Activated naive CD8-positive, alpha-beta T cell treated with anti-CD3 and anti-CD28 coated beads for 36 hours (primary cell): ENCODE measurements around the gene PLA2G2D. TPM values are rescaled to one million over a fixed set of nuclear protein-coding genes. Genes with fewer than 3 reads are reported as not detected.
A peak's percentile ranks its signal among the peaks of the same experiment; 100 is the strongest.

Source experiments
- DNase-seq: peaks from one replicate; pipeline ENCODE4 v3.0.0; 2021
- H3K27ac Mint-ChIP-seq: one replicate; pipeline ENCODE4 v1.8.0; 2022; ENCODE audit warnings: mild to moderate bottlenecking, moderate library complexity, mixed read lengths
- H3K27me3 Mint-ChIP-seq: one replicate; pipeline ENCODE4 v1.8.0; 2022; ENCODE audit warnings: mild to moderate bottlenecking, mixed read lengths
- H3K36me3 Mint-ChIP-seq: one replicate; pipeline ENCODE4 v1.8.0; 2021; ENCODE audit warnings: mild to moderate bottlenecking, mixed read lengths
- H3K4me1 Mint-ChIP-seq: one replicate; pipeline ENCODE4 v1.8.0; 2021; ENCODE audit warnings: mixed read lengths
- H3K4me3 Mint-ChIP-seq: one replicate; pipeline ENCODE4 v1.8.0; 2022; ENCODE audit warnings: mild to moderate bottlenecking, moderate library complexity, mixed read lengths
- H3K9me3 Mint-ChIP-seq: one replicate; pipeline ENCODE4 v1.8.0; 2022; ENCODE audit warnings: mixed read lengths
- total RNA-seq, 2 experiments: library from RNA; stranded (reverse); gene quantifications; one replicate each; pipeline ENCODE4 v1.2.3, GENCODE V29; 2021

Gene PLA2G2D, protein sequence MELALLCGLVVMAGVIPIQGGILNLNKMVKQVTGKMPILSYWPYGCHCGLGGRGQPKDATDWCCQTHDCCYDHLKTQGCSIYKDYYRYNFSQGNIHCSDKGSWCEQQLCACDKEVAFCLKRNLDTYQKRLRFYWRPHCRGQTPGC
- total RNA-seq: not detected

DNA sequence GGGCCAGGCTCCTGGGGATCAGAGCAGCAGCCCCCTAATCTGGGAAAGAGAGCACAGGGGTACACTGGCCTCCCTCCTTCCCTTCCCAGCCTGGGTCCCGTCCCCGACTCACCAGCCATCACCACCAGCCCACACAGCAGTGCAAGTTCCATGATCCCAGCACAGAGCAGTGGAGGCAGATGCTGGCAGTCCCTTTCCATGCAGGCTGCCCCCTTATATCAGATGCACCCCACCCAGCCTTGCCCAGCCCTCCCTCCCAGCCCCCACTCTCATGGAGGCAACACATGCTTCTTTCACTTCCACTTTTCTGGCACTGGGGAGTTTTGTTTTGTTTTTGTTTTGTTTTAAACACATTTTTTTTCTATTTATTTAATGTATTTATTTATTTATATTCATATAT lies at the start of gene PLA2G2D:
Gene PLA2G2D (minus strand): TSS at position 190 of the 400 bp plus-strand sequence. CDS start 38 bp downstream, at position 152.
- H3K9me3 Mint-ChIP-seq: no peaks in the 10 kb centered on the region
- H3K4me3 Mint-ChIP-seq: no peak within 1 kb of the TSS
- H3K36me3 Mint-ChIP-seq: no peaks in the 10 kb centered on the region

DNA sequence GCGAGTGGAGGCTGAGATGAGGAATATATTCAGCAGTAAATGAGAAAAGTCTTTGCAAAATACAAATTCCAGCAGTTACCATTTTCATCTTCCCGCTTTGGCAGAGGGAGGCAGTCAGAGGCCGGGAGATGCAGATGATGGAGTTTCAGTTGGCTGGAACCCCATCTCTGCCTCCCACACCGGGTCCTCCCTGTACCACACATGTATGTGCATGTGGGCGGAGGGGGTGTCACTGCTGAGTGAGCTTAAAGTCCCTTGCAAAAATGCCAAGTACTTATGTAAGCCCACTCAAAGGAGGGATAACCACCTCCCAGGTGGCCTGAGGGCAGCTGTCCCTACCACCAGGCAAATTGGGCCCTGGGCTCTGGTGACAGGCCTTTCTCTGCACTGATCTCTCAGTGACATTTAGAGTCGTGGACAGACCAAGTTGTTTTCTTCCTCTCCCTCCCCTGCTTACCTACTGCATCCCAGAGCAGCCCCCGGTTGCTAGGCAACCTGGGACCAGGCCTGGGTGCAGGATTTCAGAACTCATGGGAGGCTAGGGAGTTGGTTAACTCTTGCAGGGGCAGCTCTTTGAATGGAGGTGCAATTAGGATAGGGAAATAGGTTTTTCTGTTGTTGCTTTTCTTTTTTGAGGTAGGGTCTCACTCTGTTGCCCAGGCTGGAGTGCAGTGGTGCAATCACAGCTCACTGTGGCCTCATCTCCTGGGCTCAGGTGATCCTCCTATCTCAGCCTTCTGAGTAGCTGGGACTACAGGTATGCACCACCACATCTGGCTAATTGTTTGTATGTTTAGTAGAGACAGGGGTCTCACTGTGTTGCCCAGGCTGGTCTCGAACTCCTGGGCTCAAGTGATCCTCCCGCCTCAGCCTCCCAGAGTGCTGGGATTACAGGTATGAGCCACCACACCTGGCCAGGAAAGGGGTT lies 49.5 kb upstream of the PLA2G2D start:
- Mint-ChIP-seq H3K27me3 (peaks cover 13% of the 10 kb centered on the region), H3K27ac (no peak overlapping the region)

More for the DNA sequence above, at the start of gene PLA2G2D:
- DNase-seq: no peak
- Mint-ChIP-seq H3K27ac (no peak within 1 kb of the TSS), H3K4me1 (no peaks in the 10 kb centered on the region), H3K27me3 (peaks cover 19% of the 10 kb centered on the region)

DNA sequence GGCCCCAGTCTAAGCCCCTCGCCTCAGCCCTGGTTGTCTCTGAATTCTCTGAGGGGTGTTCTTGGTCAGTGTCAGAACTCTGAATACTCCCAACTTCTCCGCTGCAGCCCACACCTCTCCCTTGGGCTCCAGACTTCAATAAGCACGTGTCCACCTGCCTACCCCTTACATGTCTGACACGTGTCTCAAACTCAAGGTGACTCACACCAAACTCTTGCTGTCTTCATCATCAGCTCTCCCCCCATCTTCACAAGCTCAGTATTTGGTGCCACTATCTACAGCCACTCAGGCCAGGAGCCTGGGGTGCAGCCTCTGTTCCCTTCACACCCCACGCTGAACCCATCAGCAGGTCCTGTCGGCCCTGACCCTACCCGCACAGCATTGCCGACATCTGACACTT lies 47.8 kb upstream of the PLA2G2D start:
- Mint-ChIP-seq H3K9me3 (peaks cover 15% of the 10 kb centered on the region), H3K4me3 (no peak overlapping the region), H3K4me1 (peaks cover 6% of the 10 kb centered on the region), H3K36me3 (peaks cover 4% of the 10 kb centered on the region), H3K27ac (no peak overlapping the region), H3K27me3 (peaks cover 13% of the 10 kb centered on the region)
- DNase-seq: no peak

More for the DNA sequence above, 49.5 kb upstream of the PLA2G2D start:
- H3K4me1 Mint-ChIP-seq: peaks cover 6% of the 10 kb centered on the region
- H3K4me3 Mint-ChIP-seq: no peak overlapping the region
- no peak for DNase-seq
- H3K36me3 Mint-ChIP-seq: peaks cover 2% of the 10 kb centered on the region
- peaks cover 6% of the 10 kb centered on the region for H3K9me3 Mint-ChIP-seq

DNA sequence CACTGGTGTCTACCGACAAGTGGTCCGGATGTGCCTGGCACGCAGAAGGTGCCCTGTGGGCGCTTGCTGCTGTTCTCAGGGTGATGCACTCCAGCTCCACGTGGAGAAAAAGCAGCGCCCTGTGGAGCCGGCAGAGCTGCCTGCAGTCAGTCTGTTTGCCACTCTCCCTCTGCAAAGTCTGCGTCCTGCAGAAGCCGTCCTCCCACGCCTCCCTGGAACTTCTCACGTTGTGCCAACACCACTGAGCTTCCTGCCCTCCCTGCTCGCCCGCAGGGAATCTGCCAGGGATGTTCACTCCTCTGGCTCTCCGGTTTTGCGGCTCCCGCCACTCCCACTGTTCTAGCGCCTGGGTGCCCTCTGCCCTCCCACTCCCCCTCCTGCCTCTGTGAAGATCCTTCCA lies 46.7 kb upstream of the PLA2G2D start:
- H3K9me3 Mint-ChIP-seq: peaks cover 21% of the 10 kb centered on the region
- no peak for DNase-seq
- H3K4me3 Mint-ChIP-seq: no peak overlapping the region
- H3K27me3 Mint-ChIP-seq: peaks cover 13% of the 10 kb centered on the region
- no peaks in the 10 kb centered on the region for H3K4me1 Mint-ChIP-seq
- H3K36me3 Mint-ChIP-seq: peaks cover 8% of the 10 kb centered on the region
- H3K27ac Mint-ChIP-seq: no peak overlapping the region

DNA sequence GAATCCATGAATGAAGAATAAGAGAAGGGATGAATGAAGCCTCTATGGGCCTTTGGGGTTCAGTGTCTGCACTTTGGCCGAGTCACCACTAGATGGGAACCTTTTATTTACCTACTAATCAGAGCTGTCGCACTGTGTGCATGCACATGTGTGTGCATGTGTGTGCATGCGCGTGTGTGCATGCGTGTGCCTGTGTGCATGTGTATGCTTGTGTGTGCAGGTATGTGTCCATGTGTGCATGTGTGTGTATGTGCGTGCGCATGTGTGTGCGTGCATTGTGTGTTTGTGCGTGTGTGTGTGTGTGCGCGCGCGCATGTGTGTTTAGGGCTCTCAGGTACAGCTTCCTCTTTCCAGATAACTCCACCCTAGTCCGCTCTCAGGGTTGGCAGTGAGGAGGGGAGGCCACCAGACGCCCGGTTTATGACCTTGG lies 46.2 kb upstream of the PLA2G2D start:
- H3K9me3 Mint-ChIP-seq: peaks cover 25% of the 10 kb centered on the region
- H3K27ac Mint-ChIP-seq: no peak overlapping the region
- no peak overlapping the region for H3K4me3 Mint-ChIP-seq
- no peaks in the 10 kb centered on the region for H3K4me1 Mint-ChIP-seq
- DNase-seq: no peak
- peaks cover 11% of the 10 kb centered on the region for H3K36me3 Mint-ChIP-seq
- peaks cover 13% of the 10 kb centered on the region for H3K27me3 Mint-ChIP-seq

DNA sequence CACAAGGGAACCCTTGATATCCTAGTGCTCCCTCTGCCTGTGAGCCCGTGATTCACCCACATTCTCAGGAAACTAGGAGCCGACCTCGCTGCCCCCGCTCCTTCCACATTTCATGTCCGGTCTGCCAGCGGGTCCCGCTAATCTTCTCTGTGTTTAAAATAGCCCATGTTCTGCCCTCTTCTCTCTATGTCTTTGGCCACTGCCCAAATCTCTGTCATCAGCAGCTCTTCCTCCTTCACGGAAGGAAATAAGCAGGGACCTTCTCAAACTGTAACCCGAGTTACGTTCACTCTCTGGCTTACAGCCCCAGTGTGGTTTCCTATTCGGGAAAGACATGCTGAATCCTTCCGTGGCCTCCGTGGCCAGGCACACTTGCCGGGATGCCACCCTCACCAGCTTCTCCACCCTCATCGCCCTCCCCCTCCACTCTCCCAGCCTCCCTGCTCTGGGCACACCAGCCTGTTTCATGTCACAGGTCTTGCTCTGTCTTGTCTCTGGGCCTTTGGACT lies 45.4 kb upstream of the PLA2G2D start:
- H3K36me3 Mint-ChIP-seq: peaks cover 11% of the 10 kb centered on the region
- no peak overlapping the region for H3K4me3 Mint-ChIP-seq
- no peak for DNase-seq
- peaks cover 13% of the 10 kb centered on the region for H3K27me3 Mint-ChIP-seq
- H3K27ac Mint-ChIP-seq: no peak overlapping the region
- no peaks in the 10 kb centered on the region for H3K4me1 Mint-ChIP-seq
- H3K9me3 Mint-ChIP-seq: peaks cover 32% of the 10 kb centered on the region

DNA sequence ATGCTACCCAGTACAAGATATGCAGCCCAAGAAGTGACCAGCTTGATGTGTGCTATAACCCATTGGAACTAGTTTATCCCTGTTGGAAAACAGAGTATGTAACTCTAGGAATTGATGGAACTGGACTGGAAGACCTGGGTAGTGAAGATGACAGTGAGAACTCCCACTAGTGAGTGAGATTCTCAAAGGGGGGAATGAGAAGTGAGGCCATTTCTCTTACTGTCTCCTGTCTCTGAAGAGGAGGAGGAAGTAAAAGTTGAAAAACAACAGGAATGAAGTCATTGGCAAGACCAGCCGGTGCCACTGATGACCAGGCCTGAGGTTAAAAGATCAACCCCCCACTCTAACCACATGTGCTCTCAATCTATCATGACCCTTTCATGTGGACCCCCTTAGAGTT lies 40.7 kb upstream of the PLA2G2D start:
- peaks cover under 1% of the 10 kb centered on the region for H3K27me3 Mint-ChIP-seq
- H3K4me3 Mint-ChIP-seq: no peak overlapping the region
- peaks cover 10% of the 10 kb centered on the region for H3K36me3 Mint-ChIP-seq
- no peaks in the 10 kb centered on the region for H3K4me1 Mint-ChIP-seq
- peaks cover 32% of the 10 kb centered on the region for H3K9me3 Mint-ChIP-seq
- no peak overlapping the region for H3K27ac Mint-ChIP-seq
- DNase-seq: no peak

DNA sequence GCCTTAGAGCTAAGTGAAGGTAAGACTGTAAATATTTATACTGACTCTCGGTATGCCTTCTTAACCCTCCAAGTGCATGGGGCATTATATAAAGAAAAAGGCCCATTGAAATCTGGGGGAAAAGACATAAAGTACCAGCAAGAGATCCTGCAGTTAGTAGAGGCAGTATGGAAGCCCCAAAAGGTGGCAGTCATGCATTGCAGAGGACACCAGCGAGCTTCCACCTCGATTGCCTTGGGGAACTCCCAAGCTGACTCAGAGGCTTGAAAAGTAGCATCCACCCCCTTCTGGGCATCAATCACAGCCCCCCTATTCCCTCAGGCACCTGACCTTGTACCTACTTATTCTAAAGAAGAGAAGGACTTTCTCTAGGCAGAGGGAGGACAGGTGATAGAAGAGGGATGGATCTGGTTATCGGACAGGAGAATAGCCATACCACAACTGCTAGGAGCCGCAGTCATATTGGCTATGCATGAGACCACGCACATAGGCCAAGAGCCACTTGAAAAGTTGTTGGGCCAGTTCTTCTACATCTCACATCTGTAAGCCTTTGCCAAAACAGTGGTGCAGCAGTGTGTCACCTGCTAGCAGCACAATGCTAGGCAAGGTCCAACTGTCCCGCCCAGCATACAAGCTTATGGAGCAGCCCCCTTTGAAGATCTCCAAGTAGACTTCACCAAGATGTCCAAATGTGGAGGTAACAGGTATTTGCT lies 39.2 kb upstream of the PLA2G2D start:
- Mint-ChIP-seq H3K9me3 (peaks cover 27% of the 10 kb centered on the region), H3K36me3 (peaks cover 10% of the 10 kb centered on the region), H3K4me3 (no peak overlapping the region), H3K27me3 (no peaks in the 10 kb centered on the region), H3K27ac (no peak overlapping the region), H3K4me1 (peaks cover 4% of the 10 kb centered on the region)
- no peak for DNase-seq

DNA sequence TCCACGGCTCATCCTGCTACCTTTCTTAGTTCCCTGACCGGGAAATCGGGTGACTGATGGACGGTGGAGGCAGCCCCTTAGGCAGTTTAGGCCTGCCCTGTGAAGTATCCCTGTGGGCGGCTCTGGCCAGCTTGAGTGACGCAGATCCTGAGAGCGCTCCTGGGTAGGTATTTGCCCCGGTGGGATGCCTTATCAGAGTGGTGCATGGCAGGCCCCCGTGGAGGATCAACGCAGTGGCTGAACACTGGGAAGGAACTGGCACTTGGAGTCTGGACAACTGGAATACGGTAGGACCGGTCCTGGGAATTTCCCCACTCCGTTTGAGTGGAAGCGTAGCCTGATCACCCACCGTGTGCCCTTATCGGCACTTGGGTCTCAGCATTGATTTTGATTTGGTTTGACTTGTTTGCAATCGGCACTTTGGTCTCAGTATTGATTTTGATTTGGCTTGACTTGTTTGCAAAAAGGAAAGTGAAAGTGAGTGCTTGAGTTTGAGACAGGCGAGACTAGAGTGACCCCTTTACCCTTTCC lies 35.0 kb upstream of the PLA2G2D start:
- Mint-ChIP-seq H3K27me3 (no peaks in the 10 kb centered on the region), H3K4me3 (no peak overlapping the region), H3K27ac (no peak overlapping the region), H3K36me3 (no peaks in the 10 kb centered on the region), H3K4me1 (peaks cover 7% of the 10 kb centered on the region), H3K9me3 (peaks cover under 1% of the 10 kb centered on the region)
- no peak for DNase-seq

DNA sequence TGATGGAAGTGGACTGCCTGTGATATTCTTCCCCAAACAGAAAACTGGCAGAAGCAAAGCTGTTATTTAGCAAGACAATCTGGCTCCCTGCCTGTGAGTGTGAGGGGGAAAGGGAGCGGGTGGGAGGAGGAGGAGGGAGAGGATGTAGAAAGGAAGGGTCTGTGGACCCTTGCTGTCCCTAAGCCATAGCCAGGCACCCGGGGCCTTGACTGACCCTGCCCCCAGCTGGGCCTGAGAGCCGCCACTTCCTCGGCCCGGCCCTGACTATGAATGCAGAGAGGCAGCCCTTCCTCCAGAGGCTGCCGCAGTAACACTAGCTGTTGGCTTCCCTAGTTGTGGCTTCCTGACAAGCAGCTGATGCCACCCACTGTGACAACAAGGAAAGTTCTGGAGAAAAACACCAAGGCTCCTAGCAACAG lies 33.7 kb upstream of the PLA2G2D start:
- Mint-ChIP-seq H3K9me3 (no peaks in the 10 kb centered on the region), H3K27ac (no peak overlapping the region), H3K4me3 (no peak overlapping the region), H3K4me1 (peaks cover 7% of the 10 kb centered on the region), H3K27me3 (no peaks in the 10 kb centered on the region), H3K36me3 (no peaks in the 10 kb centered on the region)
- no peak for DNase-seq

DNA sequence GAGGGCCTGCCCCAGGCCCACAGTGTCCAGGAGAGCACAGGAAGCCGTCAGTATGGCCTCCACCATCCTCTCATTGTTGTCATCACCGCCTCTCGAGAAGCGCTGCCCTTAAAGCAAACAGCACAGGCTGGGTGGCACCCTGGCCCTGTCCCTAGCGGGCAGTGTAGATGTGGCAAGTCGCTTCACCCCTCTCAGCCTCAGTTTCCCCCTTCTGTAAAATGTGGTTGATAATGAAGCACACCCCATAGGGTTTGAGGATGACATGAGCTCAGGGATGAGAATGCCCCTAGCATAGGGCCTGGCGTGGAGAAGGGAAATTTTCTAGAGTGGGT lies 33.2 kb upstream of the PLA2G2D start:
- H3K4me1 Mint-ChIP-seq: peaks cover 7% of the 10 kb centered on the region
- no peaks in the 10 kb centered on the region for H3K9me3 Mint-ChIP-seq
- H3K27me3 Mint-ChIP-seq: no peaks in the 10 kb centered on the region
- DNase-seq: no peak
- no peak overlapping the region for H3K27ac Mint-ChIP-seq
- no peaks in the 10 kb centered on the region for H3K36me3 Mint-ChIP-seq
- no peak overlapping the region for H3K4me3 Mint-ChIP-seq

DNA sequence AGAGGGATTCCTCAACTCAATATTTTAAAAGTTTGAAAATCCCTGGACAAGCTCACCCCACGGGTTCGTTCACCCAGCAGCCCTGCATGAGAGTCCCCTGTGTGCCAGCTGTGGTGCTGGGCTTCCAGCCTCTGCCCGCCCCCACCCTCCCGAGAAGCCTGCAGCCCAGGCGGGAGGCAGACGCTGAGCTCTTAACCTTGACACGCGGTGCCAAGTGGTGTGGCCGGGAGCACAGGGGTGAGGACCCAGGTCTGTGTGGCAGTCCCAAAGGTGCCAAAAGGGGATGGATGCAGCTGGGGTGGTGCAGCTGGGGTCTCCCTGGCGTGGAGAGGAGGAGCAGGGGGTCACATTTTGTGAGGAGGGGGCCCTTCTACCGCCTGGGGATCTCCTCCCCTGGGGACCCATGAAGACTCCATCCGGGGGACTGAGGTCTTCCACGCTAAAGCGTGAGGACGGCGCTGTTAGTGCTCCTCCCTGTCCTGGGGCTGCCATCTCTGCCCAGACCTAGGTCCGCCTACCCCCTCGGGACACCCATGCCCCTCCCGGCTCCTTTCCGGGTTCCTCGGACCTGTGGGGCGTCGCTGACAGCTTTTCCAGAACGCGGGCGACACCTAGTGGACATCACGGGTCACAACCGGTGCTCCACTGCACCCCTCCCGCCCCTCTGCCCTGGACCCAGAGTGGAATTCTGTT lies 32.7 kb upstream of the PLA2G2D start:
- Mint-ChIP-seq H3K4me1 (peaks cover 7% of the 10 kb centered on the region), H3K36me3 (no peaks in the 10 kb centered on the region), H3K27ac (no peak overlapping the region), H3K4me3 (peak overlapping the region; percentile 64), H3K9me3 (no peaks in the 10 kb centered on the region), H3K27me3 (no peaks in the 10 kb centered on the region)
- peak; percentile 73 for DNase-seq

DNA sequence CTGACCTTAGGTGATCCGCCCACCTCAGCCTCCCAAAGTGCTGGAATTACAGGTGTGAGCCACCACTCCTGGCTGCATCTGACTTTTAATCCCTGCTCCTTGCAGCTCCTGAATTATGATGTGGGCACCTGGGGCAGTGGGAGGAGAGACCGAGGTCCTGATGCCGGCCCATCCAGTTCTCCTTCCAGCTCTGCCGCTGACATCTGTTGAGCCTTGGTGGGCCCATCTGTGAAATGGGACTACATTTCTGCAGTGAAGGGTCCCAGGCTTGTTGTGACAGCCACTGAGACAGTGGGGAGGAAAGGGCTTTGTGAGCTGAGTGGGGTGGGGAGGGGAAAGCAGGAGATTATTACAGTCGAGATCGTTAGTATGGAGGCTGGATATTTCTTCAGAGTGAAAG lies 31.6 kb upstream of the PLA2G2D start:
- H3K4me1 Mint-ChIP-seq: peaks cover 7% of the 10 kb centered on the region
- no peaks in the 10 kb centered on the region for H3K36me3 Mint-ChIP-seq
- no peak overlapping the region for H3K4me3 Mint-ChIP-seq
- H3K27ac Mint-ChIP-seq: no peak overlapping the region
- no peaks in the 10 kb centered on the region for H3K27me3 Mint-ChIP-seq
- DNase-seq: no peak
- no peaks in the 10 kb centered on the region for H3K9me3 Mint-ChIP-seq

DNA sequence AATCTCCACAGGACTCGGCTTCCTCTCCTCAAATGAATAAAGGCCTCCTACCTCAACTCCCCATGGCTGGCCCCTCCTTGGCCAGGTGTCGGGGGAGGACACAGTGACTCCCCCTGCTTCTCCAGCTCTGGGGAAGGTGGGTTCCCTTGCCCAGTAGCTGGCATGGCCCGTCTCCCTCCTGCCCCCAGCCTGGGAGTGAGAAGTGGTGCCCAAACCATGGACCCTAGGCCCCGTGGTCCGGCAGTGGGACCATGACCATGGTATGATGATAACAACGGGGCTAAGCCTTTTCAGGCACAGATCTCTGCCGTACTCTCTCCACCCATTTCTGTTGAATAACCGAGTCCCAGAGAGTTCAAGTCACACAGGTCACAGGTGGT lies 31.0 kb upstream of the PLA2G2D start:
- Mint-ChIP-seq H3K27me3 (no peaks in the 10 kb centered on the region), H3K9me3 (no peaks in the 10 kb centered on the region), H3K27ac (no peak overlapping the region), H3K4me3 (no peak overlapping the region), H3K4me1 (peaks cover 7% of the 10 kb centered on the region), H3K36me3 (no peaks in the 10 kb centered on the region)
- no peak for DNase-seq
